GM13977 (cell line): ENCODE measurements around the gene CACHD1.

Experiments
- DNase-seq: peaks from one replicate; pipeline ENCODE4 v3.0.0; 2012; ENCODE audit warnings: low spot score
- in situ Hi-C: fragments of 300-500 bp; cut with MboI; formaldehyde crosslinking; loops from one replicate; pipeline ENCODE4 v1.12.0; 2022; ENCODE audit warnings: low sequenced_read_pairs, low pct_unique_long_range_greater_than_20kb, mixed read lengths, inconsistent platforms; ENCODE audit not compliant: unreplicated experiment
- TF ChIP-seq, protein P1 (sequence below): IDR thresholded peaks from 2 replicates; pipeline ENCODE4 v1.5.1; 2012; ENCODE audit warnings: mild to moderate bottlenecking, control low read depth; ENCODE audit not compliant: insufficient read depth; ENCODE audit errors: extremely low read depth, missing control alignments

The CACHD1 gene

DNA sequence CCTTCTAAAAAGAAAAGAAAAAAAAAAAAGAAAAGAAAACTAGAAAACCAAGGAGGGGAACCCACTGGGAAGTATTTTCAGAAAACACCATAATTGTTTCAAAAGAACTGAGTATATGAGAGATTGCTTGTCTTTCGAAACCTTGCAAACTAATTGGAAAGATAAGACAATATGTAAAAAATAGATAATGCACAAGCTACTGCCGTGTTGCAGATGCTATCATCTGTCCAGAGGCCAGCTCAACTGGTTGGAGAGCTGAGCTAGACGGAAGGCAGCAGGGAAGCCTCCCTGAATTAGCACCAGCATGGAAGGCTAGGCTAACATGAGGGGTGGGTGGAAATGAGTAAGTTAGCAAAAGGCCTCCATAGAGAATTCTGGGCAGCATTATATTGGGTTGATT is 16.2 kb upstream of the CACHD1 start:
- no peak for DNase-seq
- TF ChIP-seq, protein P1, sequence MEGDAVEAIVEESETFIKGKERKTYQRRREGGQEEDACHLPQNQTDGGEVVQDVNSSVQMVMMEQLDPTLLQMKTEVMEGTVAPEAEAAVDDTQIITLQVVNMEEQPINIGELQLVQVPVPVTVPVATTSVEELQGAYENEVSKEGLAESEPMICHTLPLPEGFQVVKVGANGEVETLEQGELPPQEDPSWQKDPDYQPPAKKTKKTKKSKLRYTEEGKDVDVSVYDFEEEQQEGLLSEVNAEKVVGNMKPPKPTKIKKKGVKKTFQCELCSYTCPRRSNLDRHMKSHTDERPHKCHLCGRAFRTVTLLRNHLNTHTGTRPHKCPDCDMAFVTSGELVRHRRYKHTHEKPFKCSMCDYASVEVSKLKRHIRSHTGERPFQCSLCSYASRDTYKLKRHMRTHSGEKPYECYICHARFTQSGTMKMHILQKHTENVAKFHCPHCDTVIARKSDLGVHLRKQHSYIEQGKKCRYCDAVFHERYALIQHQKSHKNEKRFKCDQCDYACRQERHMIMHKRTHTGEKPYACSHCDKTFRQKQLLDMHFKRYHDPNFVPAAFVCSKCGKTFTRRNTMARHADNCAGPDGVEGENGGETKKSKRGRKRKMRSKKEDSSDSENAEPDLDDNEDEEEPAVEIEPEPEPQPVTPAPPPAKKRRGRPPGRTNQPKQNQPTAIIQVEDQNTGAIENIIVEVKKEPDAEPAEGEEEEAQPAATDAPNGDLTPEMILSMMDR = no peak
- in situ Hi-C loops = no loop called here

- in situ Hi-C loops = no loop called here
- TF ChIP-seq, protein P1 = no peak
- DNase-seq = no peak
These were observed 11.0 kb upstream of the CACHD1 start for GRCh38 chr1:64458915-64459314.

- TF ChIP-seq, protein P1 = no peak
- in situ Hi-C loops = no loop called here
- no peak for DNase-seq
These were observed 10.2 kb upstream of the CACHD1 start for GRCh38 chr1:64459743-64460142.

GRCh38 chr1:64466033-64466432 is 3.9 kb upstream of the CACHD1 start:
- TF ChIP-seq, protein P1 = no peak
- in situ Hi-C loops = no loop called here
- no peak for DNase-seq

DNA sequence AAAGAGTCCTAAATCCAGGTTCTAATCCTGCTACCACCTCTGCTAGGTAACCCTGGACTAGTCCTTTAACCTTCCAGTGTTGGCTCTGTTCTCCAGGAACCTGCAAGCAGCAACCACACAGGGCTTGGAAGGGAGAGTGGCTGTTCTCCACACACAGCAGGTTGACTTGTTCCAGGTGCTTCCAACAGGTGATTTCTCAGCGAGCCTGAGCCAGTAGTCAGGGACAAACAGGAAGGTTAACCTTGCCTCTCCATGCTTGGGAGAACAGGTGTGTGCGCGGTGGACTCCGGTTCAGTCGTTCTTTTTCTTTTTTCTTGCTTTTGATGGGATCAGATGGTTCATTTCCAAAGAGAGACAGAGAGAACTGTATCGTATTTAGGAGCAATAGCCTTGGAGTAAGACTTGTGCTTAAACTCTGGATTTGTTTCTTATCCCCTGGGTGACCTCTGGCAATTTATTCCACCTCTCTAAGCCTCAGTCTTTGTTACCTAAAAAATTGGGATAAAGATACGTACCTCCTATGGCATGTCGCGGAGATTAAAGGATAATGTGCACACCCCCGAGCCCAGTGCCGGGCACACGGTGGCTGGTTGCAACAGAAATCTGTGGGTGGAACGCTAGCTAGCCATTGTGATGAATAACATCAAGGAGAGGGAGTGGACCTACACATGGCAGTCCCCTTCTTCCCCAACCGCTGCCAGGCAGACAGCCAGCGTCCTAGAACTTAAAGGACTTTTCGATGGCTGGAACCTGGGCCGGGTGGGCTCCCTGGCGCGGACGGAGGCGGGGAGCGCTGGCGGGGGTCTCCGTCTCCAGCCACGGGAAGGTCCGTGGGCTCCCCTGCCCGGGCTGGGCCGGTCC is 583 bp upstream of the CACHD1 start:
- peak; percentile 47 for DNase-seq
- in situ Hi-C loops = no loop called here
- TF ChIP-seq, protein P1 = no peak

GRCh38 chr1:64470665-64471217 is 812 bp downstream of the CACHD1 start:
- in situ Hi-C loops = no loop called here
- TF ChIP-seq, protein P1 = no peak
- peak; percentile 52 for DNase-seq
